Measurements from ENCODE around the gene NGB. TPM values are rescaled to one million over a fixed set of nuclear protein-coding genes. Genes with fewer than 3 reads are reported as not detected.

The NGB gene
- polyA plus RNA-seq, 3 donors, result not detected

DNA sequence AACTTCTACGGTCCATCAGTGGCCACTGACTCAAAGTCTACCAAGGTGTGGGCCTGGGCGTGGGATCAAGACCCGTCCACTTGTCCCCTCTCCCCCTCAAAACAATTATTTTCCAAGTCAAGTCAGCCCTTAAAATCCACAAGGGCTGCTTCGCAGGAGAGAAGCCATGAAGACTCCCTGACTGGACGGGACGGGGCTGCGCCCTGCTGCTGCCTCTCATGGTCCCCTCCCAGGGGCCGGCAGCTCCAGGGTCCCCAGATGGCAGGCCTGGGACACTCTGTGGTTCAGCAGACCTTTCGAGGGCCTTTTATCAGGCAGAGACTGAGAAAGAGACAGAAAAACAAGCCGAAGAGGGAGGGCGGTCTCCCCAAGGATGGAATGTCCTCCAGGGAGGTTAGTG, 10.8 kb downstream of the NGB start:
- no peak overlapping the region for H3K4me3 ChIP-seq (replicated peaks in 1 of 3; ENCODE audit: low read depth in 2 of 3, low read length in 3 of 3)
- H3K36me3 ChIP-seq (replicated peaks in 1 of 2; ENCODE audit: control insufficient read depth in 1 of 2, insufficient read depth in 2 of 2, low read length in 2 of 2), result no peaks in the 10 kb centered on the region
- H3K79me2 ChIP-seq (ENCODE audit: insufficient read depth, low read length), result no peaks in the 10 kb centered on the region
- Mint-ChIP-seq H3K4me3 (no peak overlapping the region), H3K36me3 (no peaks in the 10 kb centered on the region), H3K9me3 (no peaks in the 10 kb centered on the region), H3K4me1 (peaks cover 2% of the 10 kb centered on the region), H3K27me3 (ENCODE audit: low read depth in 3 of 3) (peaks cover 2 to 23% (median 10%) of the 10 kb centered on the region in 3 donors), H3K27ac (no peak overlapping the region)
- H3K27ac ChIP-seq (ENCODE audit: low read depth in 1 of 2, low read length in 2 of 2), result no peak overlapping the region
- H3K9ac ChIP-seq (ENCODE audit: insufficient read depth, low read length, poor library complexity, severe bottlenecking), result no peak overlapping the region
- no peak for DNase-seq
- no peaks in the 10 kb centered on the region for H3K9me3 ChIP-seq (replicated peaks in 1 of 2; ENCODE audit: control insufficient read depth in 1 of 2, insufficient read depth in 1 of 2, low read length in 2 of 2)
- TF ChIP-seq, protein P1, sequence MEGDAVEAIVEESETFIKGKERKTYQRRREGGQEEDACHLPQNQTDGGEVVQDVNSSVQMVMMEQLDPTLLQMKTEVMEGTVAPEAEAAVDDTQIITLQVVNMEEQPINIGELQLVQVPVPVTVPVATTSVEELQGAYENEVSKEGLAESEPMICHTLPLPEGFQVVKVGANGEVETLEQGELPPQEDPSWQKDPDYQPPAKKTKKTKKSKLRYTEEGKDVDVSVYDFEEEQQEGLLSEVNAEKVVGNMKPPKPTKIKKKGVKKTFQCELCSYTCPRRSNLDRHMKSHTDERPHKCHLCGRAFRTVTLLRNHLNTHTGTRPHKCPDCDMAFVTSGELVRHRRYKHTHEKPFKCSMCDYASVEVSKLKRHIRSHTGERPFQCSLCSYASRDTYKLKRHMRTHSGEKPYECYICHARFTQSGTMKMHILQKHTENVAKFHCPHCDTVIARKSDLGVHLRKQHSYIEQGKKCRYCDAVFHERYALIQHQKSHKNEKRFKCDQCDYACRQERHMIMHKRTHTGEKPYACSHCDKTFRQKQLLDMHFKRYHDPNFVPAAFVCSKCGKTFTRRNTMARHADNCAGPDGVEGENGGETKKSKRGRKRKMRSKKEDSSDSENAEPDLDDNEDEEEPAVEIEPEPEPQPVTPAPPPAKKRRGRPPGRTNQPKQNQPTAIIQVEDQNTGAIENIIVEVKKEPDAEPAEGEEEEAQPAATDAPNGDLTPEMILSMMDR (IDR thresholded peaks at IDR 0.05), result no peak
- no peak overlapping the region for H3K4me2 ChIP-seq (replicated peaks; ENCODE audit: extremely low read depth, low read length, poor library complexity, severe bottlenecking)
- no peak overlapping the region for H2AFZ ChIP-seq (ENCODE audit: insufficient read depth, low read depth, low read length, poor library complexity, severe bottlenecking)
- H3K4me1 ChIP-seq (ENCODE audit: control insufficient read depth in 1 of 2, insufficient read depth in 2 of 2, low read length in 2 of 2), result no peaks in the 10 kb centered on the region
- H3K27me3 ChIP-seq (ENCODE audit: control insufficient read depth in 2 of 2, insufficient read depth in 2 of 2, low read length in 2 of 2), result no peaks in the 10 kb centered on the region
- no peaks in the 10 kb centered on the region for H4K20me1 ChIP-seq (ENCODE audit: insufficient read depth, low read length)
- intact Hi-C loops (cut with micrococcal nuclease), result no loop called here
- 92% methylated on average over 8 of the region's 11 CpGs for WGBS (ENCODE audit: insufficient coverage)

DNA sequence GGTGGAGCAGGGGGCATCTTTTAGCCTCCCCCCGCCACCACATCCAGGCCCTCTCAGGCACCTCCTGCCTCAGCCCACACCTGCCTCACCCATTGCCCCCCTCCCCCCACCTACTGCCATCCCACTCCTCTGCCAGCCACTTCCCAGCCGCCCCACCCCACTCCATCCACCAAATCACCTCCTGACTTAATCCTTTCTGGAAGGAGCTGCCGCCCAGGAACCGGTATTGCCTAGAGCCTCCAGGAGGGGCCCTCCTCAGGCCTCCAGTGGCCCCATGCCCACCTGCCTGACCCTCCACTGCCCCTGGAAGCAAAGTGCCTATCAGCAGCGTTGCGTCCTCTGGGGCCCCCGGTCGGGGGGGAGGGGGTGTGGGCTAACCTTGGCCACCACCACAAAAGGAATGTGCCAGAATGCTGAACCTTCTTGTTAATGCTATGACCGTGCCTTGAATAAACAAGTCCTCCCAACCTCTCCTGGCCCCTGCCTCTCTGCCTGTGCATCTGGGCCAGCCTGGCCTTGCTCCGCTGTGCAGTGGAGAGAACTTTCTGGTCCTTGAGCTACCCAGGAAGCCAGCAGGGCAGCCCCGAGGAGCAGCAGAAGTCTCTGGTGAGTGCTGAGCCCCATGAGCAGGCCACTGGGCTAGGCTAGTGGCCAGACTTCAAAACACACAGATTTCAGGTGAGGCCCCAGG, 11.8 kb downstream of the NGB start:
- DNase-seq, result no peak
- intact Hi-C loops (cut with micrococcal nuclease), result no loop called here
- Histone ChIP-seq H2AFZ (ENCODE audit: insufficient read depth, low read depth, low read length, poor library complexity, severe bottlenecking) (no peak overlapping the region), H4K20me1 (ENCODE audit: insufficient read depth, low read length) (no peaks in the 10 kb centered on the region), H3K4me3 (replicated peaks in 1 of 3; ENCODE audit: low read depth in 2 of 3, low read length in 3 of 3) (no peak overlapping the region), H3K4me1 (ENCODE audit: control insufficient read depth in 1 of 2, insufficient read depth in 2 of 2, low read length in 2 of 2) (no peaks in the 10 kb centered on the region), H3K4me2 (replicated peaks; ENCODE audit: extremely low read depth, low read length, poor library complexity, severe bottlenecking) (no peak overlapping the region), H3K27ac (ENCODE audit: low read depth in 1 of 2, low read length in 2 of 2) (no peak overlapping the region), H3K27me3 (ENCODE audit: control insufficient read depth in 2 of 2, insufficient read depth in 2 of 2, low read length in 2 of 2) (no peaks in the 10 kb centered on the region), H3K36me3 (replicated peaks in 1 of 2; ENCODE audit: control insufficient read depth in 1 of 2, insufficient read depth in 2 of 2, low read length in 2 of 2) (no peaks in the 10 kb centered on the region), H3K79me2 (ENCODE audit: insufficient read depth, low read length) (no peaks in the 10 kb centered on the region), H3K9me3 (replicated peaks in 1 of 2; ENCODE audit: control insufficient read depth in 1 of 2, insufficient read depth in 1 of 2, low read length in 2 of 2) (no peaks in the 10 kb centered on the region), H3K9ac (ENCODE audit: insufficient read depth, low read length, poor library complexity, severe bottlenecking) (no peak overlapping the region)
- H3K4me3 Mint-ChIP-seq, result no peak overlapping the region
- TF ChIP-seq, protein P1 (IDR thresholded peaks at IDR 0.05), result no peak
- H3K27ac Mint-ChIP-seq, result no peak overlapping the region
- no peaks in the 10 kb centered on the region for H3K9me3 Mint-ChIP-seq
- 95% methylated on average over 5 of the region's 11 CpGs for WGBS (ENCODE audit: insufficient coverage)
- H3K36me3 Mint-ChIP-seq, result no peaks in the 10 kb centered on the region
- peaks cover 3 to 23% (median 10%) of the 10 kb centered on the region in 3 donors for H3K27me3 Mint-ChIP-seq (ENCODE audit: low read depth in 3 of 3)
- peaks cover 2% of the 10 kb centered on the region for H3K4me1 Mint-ChIP-seq
